K562 (cell line): ENCODE data around the gene AKAP6. TPM values are rescaled to one million over a fixed set of nuclear protein-coding genes. Genes with fewer than 3 reads are reported as not detected.

ENCODE experiments used
- FOXM1 ChIP-seq, 2 experiments: fragments of 450-650 bp in 1 of 2; sonication (generic) in 1 of 2; formaldehyde crosslinking in 1 of 2; IDR thresholded peaks; 2 replicates each; pipeline versions ENCODE4 v1.6.1 to v1.9.0; 2017 to 2022; ENCODE audit warnings: low read depth in 2 of 2, mild to moderate bottlenecking in 2 of 2, missing genetic modification reagents in 1 of 2, moderate library complexity in 1 of 2
- HEY1 ChIP-seq: fragments of 250-450 bp; sonication (Bioruptor Pico); IDR thresholded peaks from 2 replicates; pipeline ENCODE4 v1.5.0; 2020; ENCODE audit warnings: mild to moderate bottlenecking, moderate library complexity, borderline replicate concordance
- KDM5B ChIP-seq: fragments of 200-600 bp; sonication (generic); IDR thresholded peaks from 2 replicates; pipeline ENCODE4 v1.6.1; 2012; ENCODE audit warnings: low read depth, mild to moderate bottlenecking, moderate library complexity, low read length, control low read depth, inconsistent platforms; ENCODE audit not compliant: insufficient replicate concordance
- ZBTB33 ChIP-seq: sonication (generic); formaldehyde crosslinking; IDR thresholded peaks from 2 replicates; pipeline ENCODE4 v1.8.1; 2023; ENCODE audit warnings: mild to moderate bottlenecking, missing genetic modification reagents
- ZHX1 ChIP-seq: fragments of 150-350 bp; conservative IDR thresholded peaks from 2 replicates; pipeline ENCODE4 v1.6.1; 2014; ENCODE audit warnings: low read length
- ZNF280A ChIP-seq: fragments of 450-650 bp; IDR thresholded peaks from 2 replicates; pipeline ENCODE4 v1.6.1; 2018; ENCODE audit warnings: mild to moderate bottlenecking, low read depth; ENCODE audit not compliant: partially characterized antibody
- ZNF764 ChIP-seq: fragments of 250-450 bp; sonication (Bioruptor Pico); IDR thresholded peaks from 2 replicates; pipeline ENCODE4 v1.4.0; 2020; ENCODE audit warnings: low read depth, mild to moderate bottlenecking, moderate library complexity
- polyA plus RNA-seq, 8 experiments: library from polyadenylated mRNA; depleted of rRNA in 4 of 8; stranded (reverse) in 5 of 8; unstranded in 3 of 8; fragments of >200 nt; fragmentation: Nextera tagmentation in 2 of 8; fragmentation: Illumina TruSeq in 1 of 8; extraction: Ambion mirVana in 2 of 8; extraction: Trizol in 1 of 8; gene quantifications; 2 replicates each; pipeline versions ENCODE4 v1.2.1 to v1.2.3, GENCODE V29; 2011 to 2014; ENCODE audit warnings: inconsistent platforms in 1 of 8, missing spikeins in 1 of 8
- total RNA-seq, 7 experiments: library from RNA; depleted of rRNA in 6 of 7; stranded (reverse); fragments of >200 nt in 6 of 7; fragmentation: Illumina TruSeq in 2 of 7; extraction: Trizol in 2 of 7; gene quantifications; 2 replicates each; pipeline versions ENCODE4 v1.2.1 to v1.2.3, GENCODE V29; 2011 to 2021; ENCODE audit warnings: low replicate concordance in 1 of 7

The AKAP6 gene
- total and polyA plus RNA-seq, 9 of the 15 experiments (the other 6 are each of a cell fraction or from before 2014, with no cell fraction given), result 0.03 to 1.7 (median 0.48) TPM

GRCh38 chr14:32349322-32349721 lies 20.2 kb downstream of the AKAP6 start (continued):
- TF ChIP-seq KDM5B (no peak), ZNF764 (CRISPR knock-in tag) (no peak), ZHX1 (no peak), ZBTB33 (CRISPR knock-in tag) (no peak), HEY1 (CRISPR knock-in tag) (no peak), ZNF280A (no peak), FOXM1 (IDR thresholded peaks at IDR 0.05; ENCODE audit: low read depth) (no peak), FOXM1 (CRISPR knock-in tag; IDR thresholded peaks at IDR 0.05; ENCODE audit: low read depth) (no peak)
- TF ChIP-seq, all 486 proteins: peak for 0
